Loucy (cell line): ENCODE data around the gene ZFHX2.

Experiments
- CTCF ChIP-seq: fragments of 200-600 bp; sonication (generic); conservative IDR thresholded peaks from 2 replicates; pipeline ENCODE4 v1.5.1; 2014; ENCODE audit warnings: mild to moderate bottlenecking, antibody characterized with exemption, low read length
- EZH2phosphoT487 ChIP-seq: fragments of 200-600 bp; IDR thresholded peaks from 2 replicates; pipeline ENCODE4 v1.6.1; 2018; ENCODE audit warnings: antibody characterized with exemption, mild to moderate bottlenecking, moderate library complexity, borderline replicate concordance

GRCh38 chr14:23481362-23481970 lies 70.1 kb downstream of the ZFHX2 start:
- TF ChIP-seq CTCF (no peak), EZH2phosphoT487 (no peak)
